GM21717 (cell line): Measurements from ENCODE around the gene NARS2.
"Not testable (repeated sequence)": the region's sequence is repeated elsewhere in the genome, so short reads cannot be mapped to it uniquely, and the experiment has no call there.

Experiments
- ATAC-seq: cut with Tn5 transposase; IDR thresholded peaks from one replicate; pipeline ENCODE4 v1.9.1; 2021; ENCODE audit warnings: mild to moderate bottlenecking, moderate library complexity; ENCODE audit not compliant: unreplicated experiment

NARS2 gene

DNA sequence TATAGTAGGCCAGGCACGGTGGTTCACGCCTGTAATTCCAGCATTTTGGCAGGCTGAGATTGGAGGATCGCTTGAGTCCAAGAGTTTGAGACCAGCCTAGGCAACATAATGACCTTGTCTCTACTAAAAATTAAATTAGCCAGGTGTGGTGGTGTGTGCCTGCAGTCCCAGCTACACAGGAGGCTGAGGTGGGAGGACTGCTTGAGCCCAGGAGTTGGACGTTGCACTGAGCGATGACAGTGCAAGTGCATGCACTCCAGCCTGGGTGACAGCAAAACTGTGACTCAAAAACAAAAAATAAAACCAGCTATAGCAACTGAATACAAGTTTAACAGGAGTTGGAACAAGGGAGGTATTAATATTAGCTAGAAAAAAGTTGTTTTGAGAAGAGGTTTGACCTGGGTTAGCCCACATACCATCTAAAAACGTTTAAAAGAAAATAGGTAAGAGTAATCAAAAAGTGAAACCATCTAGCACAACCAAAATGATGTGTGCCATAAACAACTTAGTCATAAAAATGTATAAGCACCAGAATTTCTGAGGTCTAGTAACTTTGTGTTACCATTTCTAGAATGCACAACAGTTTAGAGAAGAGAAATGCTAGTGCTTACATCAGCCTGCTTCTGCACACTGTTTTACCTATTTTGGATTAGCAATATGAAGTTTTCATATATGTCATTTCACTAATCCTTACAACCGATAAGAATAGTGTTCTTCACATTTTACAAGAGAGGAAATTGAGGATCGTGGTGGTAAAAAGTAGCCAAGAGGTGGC lies 26.5 kb downstream of the NARS2 start:
- ATAC-seq, result no peak

DNA sequence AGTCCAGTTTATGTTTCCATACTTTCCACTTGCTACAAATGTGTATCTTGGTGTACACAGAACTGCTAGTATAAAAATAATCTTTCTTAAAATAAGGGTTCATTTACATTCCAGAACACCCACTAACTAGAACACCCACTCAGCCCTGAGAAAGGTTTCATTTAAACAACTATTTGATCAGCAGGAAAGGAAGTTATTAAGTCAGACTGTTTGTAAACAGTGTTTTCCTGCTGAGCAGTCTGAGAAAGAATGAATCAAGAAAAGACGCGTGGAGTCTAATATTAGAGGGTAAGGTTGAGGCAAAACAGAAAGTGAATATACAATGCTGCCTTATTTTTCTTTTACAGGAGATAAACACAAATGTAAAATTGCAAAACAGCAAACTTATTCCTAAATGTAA lies 32.7 kb downstream of the NARS2 start:
- no peak for ATAC-seq

DNA sequence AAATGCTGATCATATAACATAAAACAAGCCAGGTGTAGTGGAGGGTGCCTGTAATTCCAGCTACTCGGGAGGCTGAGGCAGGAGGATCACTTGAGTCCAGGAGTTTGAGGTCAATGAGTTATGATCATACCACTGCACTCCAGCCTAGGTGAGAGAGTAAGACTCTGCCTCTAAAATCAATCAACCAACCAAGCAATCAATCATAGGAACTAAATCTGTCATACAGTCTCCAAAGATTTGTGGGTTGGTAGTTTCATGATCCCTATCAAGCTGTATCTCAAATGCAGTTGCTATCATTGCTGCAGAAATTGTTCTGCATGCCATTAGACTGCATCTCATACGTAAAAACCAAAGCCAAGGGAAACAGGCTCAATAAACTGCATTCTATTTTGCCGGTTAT lies 33.1 kb downstream of the NARS2 start:
- no peak for ATAC-seq

GRCh38 chr11:78540256-78540655 lies 34.4 kb downstream of the NARS2 start:
- ATAC-seq, result no peak

- ATAC-seq, result no peak
These were observed 35.2 kb downstream of the NARS2 start for GRCh38 chr11:78539506-78539905.

- ATAC-seq, result no peak
These were observed 37.7 kb downstream of the NARS2 start for GRCh38 chr11:78536933-78537332.

GRCh38 chr11:78535920-78536319 lies 38.7 kb downstream of the NARS2 start:
- ATAC-seq, result no peak

- no peak for ATAC-seq
These were observed 39.6 kb downstream of the NARS2 start for GRCh38 chr11:78535027-78535426.

DNA sequence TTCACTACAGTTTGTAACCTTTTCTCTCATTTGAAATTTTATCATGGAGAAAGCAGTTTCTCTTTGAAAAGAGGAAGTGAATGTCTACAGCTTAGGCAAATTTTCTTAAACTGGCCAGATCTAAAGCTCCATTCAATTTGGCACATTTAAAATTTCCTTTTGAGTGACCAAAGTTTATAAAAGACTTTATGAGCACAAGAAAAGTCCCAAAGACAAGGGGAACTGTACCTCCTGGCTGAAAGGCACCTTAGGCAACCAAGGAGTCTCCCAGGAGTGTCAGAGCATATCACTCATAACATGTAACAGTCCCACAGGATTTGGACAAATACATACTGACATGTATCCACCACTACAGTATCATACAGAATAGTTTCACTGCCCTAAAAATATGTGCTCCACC lies 41.3 kb downstream of the NARS2 start:
- ATAC-seq, result no peak

DNA sequence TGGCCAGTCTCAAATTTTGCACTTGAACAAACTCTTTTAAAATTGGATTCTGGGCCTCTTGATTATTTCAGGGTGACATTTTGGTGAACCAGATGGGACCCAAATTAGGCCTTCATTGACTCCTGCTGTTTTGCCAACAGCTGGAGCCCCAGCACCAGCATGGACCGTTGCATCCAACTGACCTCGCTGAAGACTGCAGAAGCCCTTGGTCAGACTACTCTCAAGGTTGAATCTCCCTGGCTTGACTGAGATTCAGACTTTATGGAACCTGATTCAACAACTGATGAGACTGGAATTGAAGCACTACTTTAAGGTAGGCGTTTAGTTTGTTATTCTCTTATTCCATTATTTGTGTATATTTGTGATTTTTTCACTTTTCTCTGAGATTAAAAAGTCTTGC lies 41.7 kb downstream of the NARS2 start:
- no peak for ATAC-seq

GRCh38 chr11:78526497-78527146 lies 48.0 kb downstream of the NARS2 start:
- no peak for ATAC-seq

DNA sequence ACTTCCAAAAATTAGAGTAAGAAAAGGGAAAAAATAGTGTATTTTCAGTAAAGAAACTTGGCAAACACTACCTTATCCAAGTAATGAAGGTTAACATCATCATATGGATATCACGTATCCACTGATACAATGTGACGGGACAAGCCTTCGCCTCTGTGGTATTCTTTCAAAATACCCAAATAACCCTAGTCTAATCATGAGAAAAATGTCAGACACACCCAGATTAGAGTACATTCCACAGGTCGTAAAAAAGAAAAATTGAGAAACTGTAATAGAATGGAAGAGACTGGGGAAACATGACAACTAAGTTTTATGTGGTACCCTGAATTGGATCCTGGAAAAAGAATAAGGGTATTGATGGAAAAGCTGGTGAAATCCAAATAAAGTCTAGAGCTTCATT lies 48.9 kb downstream of the NARS2 start:
- ATAC-seq, result no peak

DNA sequence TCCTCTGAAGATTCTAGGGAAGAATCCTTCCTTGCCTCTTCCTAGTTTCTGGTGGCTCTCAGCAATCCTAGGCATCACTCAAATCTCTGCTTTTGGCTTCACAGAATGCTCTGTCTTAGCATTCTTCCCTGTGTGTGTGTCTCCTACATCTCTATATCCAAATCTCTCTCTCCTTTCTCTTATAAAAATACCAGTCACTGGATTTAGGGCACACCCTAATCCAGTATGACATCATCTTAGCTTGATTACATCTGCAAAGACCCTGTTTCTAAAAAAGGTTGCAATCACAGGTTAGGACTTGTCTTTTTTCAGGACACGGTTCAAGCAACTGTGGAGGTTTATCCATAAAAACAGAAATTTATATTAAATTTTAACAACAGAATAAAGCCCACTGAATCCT lies 54.4 kb downstream of the NARS2 start:
- ATAC-seq, result no peak

- ATAC-seq, result no peak
These were observed 58.4 kb downstream of the NARS2 start for GRCh38 chr11:78516281-78516680.

GRCh38 chr11:78514922-78515502 lies 59.7 kb downstream of the NARS2 start:
- ATAC-seq, result no peak

DNA sequence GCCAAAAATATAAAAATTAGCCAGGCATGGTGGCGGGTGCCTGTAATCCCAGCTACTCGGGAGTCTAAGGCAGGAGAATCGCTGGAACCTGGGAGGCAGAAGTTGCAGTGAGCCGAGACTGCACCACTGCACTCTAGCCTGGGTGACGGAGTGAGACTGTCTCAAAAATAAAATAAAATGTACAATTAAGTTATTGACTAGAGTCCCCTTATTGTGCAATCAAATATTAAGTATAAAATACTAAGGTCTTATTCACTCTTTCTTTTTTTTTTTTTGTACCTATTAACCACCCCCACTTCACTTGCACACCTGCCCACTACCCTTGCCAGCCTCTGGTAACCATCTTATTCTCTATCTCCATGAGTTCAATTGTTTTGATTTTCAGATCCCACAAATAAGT lies 61.6 kb downstream of the NARS2 start:
- not testable (repeated sequence) for ATAC-seq

DNA sequence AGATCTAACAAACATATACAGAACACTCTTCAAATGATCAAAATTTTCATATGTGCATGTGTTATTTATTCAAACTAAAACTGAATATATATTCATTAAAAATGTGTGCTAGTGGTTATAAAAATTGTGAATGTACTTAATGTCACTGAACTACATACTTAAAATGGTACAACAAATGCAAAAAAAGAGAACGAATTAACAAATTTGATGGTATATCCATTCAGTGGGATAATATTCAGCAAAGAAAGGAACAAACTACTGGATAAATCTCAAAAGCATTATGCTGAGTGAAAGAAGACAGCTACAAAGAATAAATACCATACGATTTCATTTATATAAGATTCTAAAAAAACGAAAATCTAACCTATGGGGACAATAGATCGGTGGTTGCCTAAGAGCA lies 64.1 kb downstream of the NARS2 start:
- no peak for ATAC-seq

- ATAC-seq, result no peak
These were observed 64.6 kb downstream of the NARS2 start for GRCh38 chr11:78510025-78510596.

DNA sequence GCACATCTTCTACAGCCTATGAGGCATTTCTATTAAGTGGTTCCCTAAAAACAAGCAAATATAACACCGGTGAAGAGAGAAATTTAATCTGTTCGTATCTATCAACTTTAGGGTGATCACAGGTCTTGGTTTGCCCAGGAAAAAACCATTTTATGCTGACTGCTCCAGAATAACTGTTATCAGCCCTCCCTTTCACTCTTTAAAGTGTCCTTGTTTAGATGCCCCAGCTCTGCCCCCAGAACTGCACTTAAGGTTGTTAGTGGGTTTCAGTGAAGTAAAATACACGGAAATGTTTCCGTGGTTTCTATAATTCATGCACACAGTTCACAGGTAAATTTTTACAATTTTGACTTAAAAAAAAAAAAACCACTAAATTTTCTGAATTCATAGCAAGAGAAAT lies 70.0 kb downstream of the NARS2 start:
- ATAC-seq, result no peak

DNA sequence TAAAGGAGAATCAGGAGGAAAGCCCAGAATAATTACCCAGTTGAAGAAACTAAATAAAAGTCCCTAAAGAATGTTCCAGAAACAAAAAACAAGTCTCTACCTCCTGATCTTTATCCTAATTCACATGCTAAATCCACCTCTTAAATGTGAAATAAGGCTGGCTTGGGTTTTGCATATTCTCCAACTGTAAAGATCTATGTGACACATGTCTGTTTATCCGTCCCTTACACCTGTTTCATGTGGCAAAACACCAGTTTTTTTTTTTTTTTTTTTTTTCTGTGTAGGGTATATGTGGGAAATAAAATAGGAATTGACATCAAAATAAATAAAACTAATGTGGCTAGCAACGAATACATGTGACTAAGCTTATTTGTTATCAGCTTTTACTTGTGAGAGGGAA lies 70.5 kb downstream of the NARS2 start:
- no peak for ATAC-seq

GRCh38 chr11:78499971-78500370 lies 74.7 kb downstream of the NARS2 start:
- ATAC-seq, result no peak

GRCh38 chr11:78497293-78497692 lies 77.4 kb downstream of the NARS2 start:
- no peak for ATAC-seq
